Sigmoid colon (tissue), 7 donors: ENCODE data around the gene TOX2. TPM values are rescaled to one million over a fixed set of nuclear protein-coding genes. Genes with fewer than 3 reads are reported as not detected.

Experiments used
- DNase-seq: peaks from one replicate; pipeline ENCODE4 v3.0.0-alpha.2; 2019
- H3K27ac ChIP-seq, 4 donors: fragments of 200-600 bp; sonication (generic); one replicate each; pipeline ENCODE4 v1.5.1; 2016 to 2019; ENCODE audit warnings: mild to moderate bottlenecking in 1 of 4
- H3K27me3 ChIP-seq, 3 donors: fragments of 200-600 bp; sonication (generic); one replicate each; pipeline ENCODE4 v1.5.1; 2019; ENCODE audit warnings: mild to moderate bottlenecking in 1 of 3
- H3K36me3 ChIP-seq, 4 donors: fragments of 200-600 bp; sonication (generic); one replicate each; pipeline ENCODE4 v1.5.1; 2016 to 2019
- H3K4me1 ChIP-seq, 4 donors: fragments of 200-600 bp; sonication (generic); one replicate each; pipeline ENCODE4 v1.5.1; 2017 to 2019
- H3K4me3 ChIP-seq, 4 donors: fragments of 200-600 bp; sonication (generic); one replicate each; pipeline ENCODE4 v1.5.1; 2017 to 2019; ENCODE audit warnings: mild to moderate bottlenecking in 2 of 4, moderate library complexity in 1 of 4
- H3K9me3 ChIP-seq, 4 donors: fragments of 200-600 bp in 3 of 4; sonication (generic) in 3 of 4; one replicate each; pipeline versions ENCODE4 v1.5.1 to v1.6.1; 2013 to 2019
- EP300 ChIP-seq, 4 donors: sonication (generic); formaldehyde crosslinking; IDR thresholded peaks; one replicate each; pipeline ENCODE4 v1.6.1; 2017; ENCODE audit warnings: antibody characterized with exemption in 4 of 4
- POLR2A ChIP-seq, 2 donors: fragments of 450-650 bp; IDR thresholded peaks; one replicate each; pipeline ENCODE4 v1.6.1; 2016; ENCODE audit warnings: antibody characterized with exemption in 2 of 2, mild to moderate bottlenecking in 2 of 2, moderate library complexity in 2 of 2
- POLR2AphosphoS5 ChIP-seq, 4 donors: sonication (generic); formaldehyde crosslinking; IDR thresholded peaks; one replicate each; pipeline ENCODE4 v1.6.1; 2017; ENCODE audit warnings: antibody characterized with exemption in 4 of 4
- WGBS, 2 donors: extraction: QIAGEN DNeasy Blood & Tissue Kit; methylation state at CpG; one replicate each; pipeline ENCODE4 v1.1.7; 2013; 5-methylcytosine and 5-hydroxymethylcytosine counted together
- intact Hi-C: fragments of 100-400 bp; cut with DNase I; formaldehyde crosslinking; loops from one replicate; pipeline ENCODE4 v1.15.1; 2023
- polyA plus RNA-seq, 3 donors: library from polyadenylated mRNA; stranded (reverse); fragments of 200-250 nt; gene quantifications; one replicate each; pipeline ENCODE4 v1.2.3, GENCODE V29; 2013
- total RNA-seq, 4 donors: library from RNA; depleted of rRNA; stranded (reverse); fragments of >200 nt; gene quantifications; one replicate each; pipeline ENCODE4 v1.1.0, GENCODE V29; 2016
- TF ChIP-seq, protein P1 (sequence below), 4 experiments: fragments of 450-650 bp in 3 of 4; fragments of 200-600 bp in 1 of 4; IDR thresholded peaks; one replicate each; pipeline ENCODE4 v1.5.1; 2016 to 2019; ENCODE audit warnings: antibody characterized with exemption in 4 of 4, mild to moderate bottlenecking in 3 of 4, moderate library complexity in 2 of 4
- donor health status: healthy with polysubstance abuse.
- donor health status: Bipolar disorder and iron deficiency.
- donor health status: healthy.

The TOX2 gene
- total and polyA plus RNA-seq, 7 donors, result 0.27 to 8.1 (median 1.7) TPM

DNA sequence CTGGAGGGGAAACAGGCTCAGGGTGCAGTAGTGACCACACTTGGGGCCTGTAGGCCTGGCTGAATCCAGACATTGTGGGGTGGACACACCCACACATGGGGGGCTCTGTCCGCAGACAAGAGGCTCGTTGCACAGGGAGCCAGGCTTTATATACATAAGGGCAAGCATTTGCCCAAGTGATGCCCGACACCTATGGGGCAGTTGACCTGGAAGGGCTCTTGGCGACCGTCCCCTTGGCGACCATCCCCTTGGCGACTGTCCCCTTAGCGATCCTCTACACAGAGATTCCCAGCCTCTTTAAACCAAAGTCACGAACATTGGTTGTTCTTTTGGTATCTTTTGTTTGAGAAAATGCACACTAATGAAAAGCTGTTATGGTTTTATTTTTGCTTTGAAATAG, 2.7 kb downstream of the TOX2 start:
- H3K27me3 ChIP-seq, result peaks cover 14 to 43% (median 34%) of the 10 kb centered on the region in 3 donors
- DNase-seq, result no peak
- H3K36me3 ChIP-seq, result no peaks in the 10 kb centered on the region
- H3K9me3 ChIP-seq, result peaks cover 0 to 11% (median 5%) of the 10 kb centered on the region in 4 donors
- TF ChIP-seq EP300 (IDR thresholded peaks at IDR 0.05), result no peak
- TF ChIP-seq POLR2A (IDR thresholded peaks at IDR 0.05), result no peak
- TF ChIP-seq, protein P1, sequence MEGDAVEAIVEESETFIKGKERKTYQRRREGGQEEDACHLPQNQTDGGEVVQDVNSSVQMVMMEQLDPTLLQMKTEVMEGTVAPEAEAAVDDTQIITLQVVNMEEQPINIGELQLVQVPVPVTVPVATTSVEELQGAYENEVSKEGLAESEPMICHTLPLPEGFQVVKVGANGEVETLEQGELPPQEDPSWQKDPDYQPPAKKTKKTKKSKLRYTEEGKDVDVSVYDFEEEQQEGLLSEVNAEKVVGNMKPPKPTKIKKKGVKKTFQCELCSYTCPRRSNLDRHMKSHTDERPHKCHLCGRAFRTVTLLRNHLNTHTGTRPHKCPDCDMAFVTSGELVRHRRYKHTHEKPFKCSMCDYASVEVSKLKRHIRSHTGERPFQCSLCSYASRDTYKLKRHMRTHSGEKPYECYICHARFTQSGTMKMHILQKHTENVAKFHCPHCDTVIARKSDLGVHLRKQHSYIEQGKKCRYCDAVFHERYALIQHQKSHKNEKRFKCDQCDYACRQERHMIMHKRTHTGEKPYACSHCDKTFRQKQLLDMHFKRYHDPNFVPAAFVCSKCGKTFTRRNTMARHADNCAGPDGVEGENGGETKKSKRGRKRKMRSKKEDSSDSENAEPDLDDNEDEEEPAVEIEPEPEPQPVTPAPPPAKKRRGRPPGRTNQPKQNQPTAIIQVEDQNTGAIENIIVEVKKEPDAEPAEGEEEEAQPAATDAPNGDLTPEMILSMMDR (IDR thresholded peaks at IDR 0.05), result no peak
- no peak for TF ChIP-seq POLR2AphosphoS5 (IDR thresholded peaks at IDR 0.05)
- peaks cover 0 to 22% (median 12%) of the 10 kb centered on the region in 4 donors for H3K4me1 ChIP-seq
- no peak overlapping the region for H3K27ac ChIP-seq
- intact Hi-C loops, result no loop called here
- WGBS, 2 donors, result 87 to 93% methylated on average over 9 of the region's 9 CpGs
- H3K4me3 ChIP-seq, result no peak overlapping the region

DNA sequence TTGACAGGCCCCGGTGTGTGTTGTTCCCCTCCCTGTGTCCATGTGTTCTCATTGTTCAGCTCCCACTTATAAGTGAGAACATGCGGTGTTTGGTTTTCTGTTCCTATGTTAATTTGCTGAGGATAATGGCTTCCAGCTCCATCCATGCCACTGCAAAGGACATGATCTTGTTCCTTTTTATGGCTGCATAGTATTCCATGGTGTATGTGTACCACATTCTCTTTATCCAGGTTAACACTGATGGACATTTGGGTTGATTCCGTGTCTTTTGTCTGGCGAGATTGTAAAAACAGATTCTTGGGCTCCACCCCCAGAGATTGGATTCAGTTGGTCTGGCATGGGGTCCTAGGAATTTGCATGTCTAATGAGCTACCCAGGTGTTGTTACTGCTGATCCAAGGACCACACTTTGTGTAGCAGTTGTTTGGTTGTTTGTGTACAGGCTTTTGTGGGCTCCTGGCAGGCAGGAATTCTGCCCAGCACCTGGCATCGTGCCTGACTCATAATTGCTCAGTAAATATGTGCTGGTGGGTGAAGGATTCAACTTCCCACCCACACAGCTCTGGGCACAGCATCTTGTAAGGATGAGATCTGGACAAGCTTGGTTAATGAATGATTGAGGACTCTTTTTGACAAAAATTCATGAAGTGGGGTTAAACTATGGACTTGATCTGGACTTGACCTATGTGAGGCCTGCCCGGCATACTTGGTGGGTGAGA, 5.2 kb downstream of the TOX2 start:
- intact Hi-C loops, result no loop called here
- TF ChIP-seq POLR2A (IDR thresholded peaks at IDR 0.05), result no peak
- no peak for TF ChIP-seq EP300 (IDR thresholded peaks at IDR 0.05)
- TF ChIP-seq POLR2AphosphoS5 (IDR thresholded peaks at IDR 0.05), result no peak
- TF ChIP-seq, protein P1 (IDR thresholded peaks at IDR 0.05), result no peak
- H3K27me3 ChIP-seq, result peaks cover 9 to 35% (median 26%) of the 10 kb centered on the region in 3 donors
- DNase-seq, result no peak
- no peaks in the 10 kb centered on the region for H3K9me3 ChIP-seq
- no peaks in the 10 kb centered on the region for H3K36me3 ChIP-seq
- no peak overlapping the region for H3K4me3 ChIP-seq
- 80 to 82% methylated on average over 6 of the region's 6 CpGs for WGBS, 2 donors
- peaks cover 0 to 17% (median 11%) of the 10 kb centered on the region in 4 donors for H3K4me1 ChIP-seq
- no peak overlapping the region for H3K27ac ChIP-seq

DNA sequence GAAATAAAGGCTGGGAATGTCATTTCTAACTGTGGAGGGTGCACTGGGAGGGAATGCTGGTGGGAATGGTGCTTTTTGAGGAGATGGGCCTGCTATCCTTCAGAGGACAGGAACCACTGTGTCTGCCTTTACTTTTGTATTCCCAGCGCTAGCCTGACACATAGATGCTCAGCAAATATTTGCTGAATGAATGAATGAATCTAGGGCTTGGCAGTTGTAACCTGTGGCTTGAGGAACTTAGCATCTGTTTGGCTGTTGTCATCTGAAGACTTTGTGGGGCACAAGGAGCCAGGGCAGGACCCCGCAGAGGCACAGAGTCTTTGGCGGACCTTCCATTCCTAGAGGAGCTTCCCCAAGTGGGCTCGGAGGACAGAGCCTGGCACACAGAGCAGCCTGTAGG, 6.1 kb downstream of the TOX2 start:
- TF ChIP-seq POLR2A (IDR thresholded peaks at IDR 0.05) (no peak), POLR2AphosphoS5 (IDR thresholded peaks at IDR 0.05) (no peak), EP300 (IDR thresholded peaks at IDR 0.05) (no peak)
- TF ChIP-seq, protein P1 (IDR thresholded peaks at IDR 0.05), result no peak
- WGBS, 2 donors, result 92 to 95% methylated on average over 4 of the region's 4 CpGs
- peaks cover 0 to 25% (median 17%) of the 10 kb centered on the region in 3 donors for H3K27me3 ChIP-seq
- H3K27ac ChIP-seq, result no peak overlapping the region
- no peak overlapping the region for H3K4me3 ChIP-seq
- no peak for DNase-seq
- intact Hi-C loops, result no loop called here
- H3K36me3 ChIP-seq, result no peaks in the 10 kb centered on the region
- H3K4me1 ChIP-seq, result peaks cover 0 to 8% (median 6%) of the 10 kb centered on the region in 4 donors
- H3K9me3 ChIP-seq, result no peaks in the 10 kb centered on the region

DNA sequence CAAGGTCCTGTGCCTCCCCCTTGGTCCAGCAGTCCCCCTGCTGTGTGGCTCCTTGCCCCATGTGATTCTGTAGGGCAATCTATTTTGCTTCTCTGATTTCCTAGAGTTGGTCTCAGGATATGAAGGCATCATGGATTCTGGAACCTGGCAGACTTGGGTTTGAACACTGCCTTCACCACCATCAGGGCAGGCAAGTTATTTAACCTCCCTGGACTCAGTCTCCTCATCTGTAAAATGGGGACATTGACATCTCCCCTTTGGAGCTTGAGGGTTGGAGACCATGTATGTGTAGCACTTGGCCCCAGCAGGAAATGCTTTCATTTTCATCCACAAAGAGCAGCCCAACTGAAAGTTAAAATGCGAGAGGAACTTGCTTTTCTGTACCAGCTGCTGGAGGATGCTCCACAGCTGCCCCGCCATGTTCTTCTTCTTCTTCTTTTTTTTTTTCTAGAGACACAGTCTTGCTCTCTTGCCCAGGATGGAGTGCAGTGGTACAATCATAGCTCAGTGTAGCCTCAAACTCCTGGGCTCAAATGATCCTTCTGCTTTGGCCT, 6.7 kb downstream of the TOX2 start:
- H3K4me1 ChIP-seq, result peaks cover 0 to 3% (median 2%) of the 10 kb centered on the region in 4 donors
- intact Hi-C loops, result no loop called here
- WGBS, 2 donors, result 57 to 83% methylated on average over 2 of the region's 2 CpGs

More for the DNA sequence above, 6.7 kb downstream of the TOX2 start:
- no peak for DNase-seq
- no peak overlapping the region for H3K27ac ChIP-seq
- no peak for TF ChIP-seq POLR2A (IDR thresholded peaks at IDR 0.05)
- no peak for TF ChIP-seq EP300 (IDR thresholded peaks at IDR 0.05)
- TF ChIP-seq POLR2AphosphoS5 (IDR thresholded peaks at IDR 0.05), result no peak
- TF ChIP-seq, protein P1 (IDR thresholded peaks at IDR 0.05), result no peak
- no peak overlapping the region for H3K4me3 ChIP-seq
- H3K36me3 ChIP-seq, result no peaks in the 10 kb centered on the region
- peaks cover 0 to 20% (median 12%) of the 10 kb centered on the region in 3 donors for H3K27me3 ChIP-seq
- H3K9me3 ChIP-seq, result no peaks in the 10 kb centered on the region
